HG02588 (cell line): ENCODE data around the gene TRIO.
"Not testable (repeated sequence)": the region's sequence is repeated elsewhere in the genome, so short reads cannot be mapped to it uniquely, and the experiment has no call there.

ENCODE experiments used
- ATAC-seq: cut with Tn5 transposase; IDR thresholded peaks from one replicate; pipeline ENCODE4 v1.9.1; 2021; ENCODE audit warnings: mild to moderate bottlenecking, moderate library complexity; ENCODE audit not compliant: unreplicated experiment

The TRIO gene

DNA sequence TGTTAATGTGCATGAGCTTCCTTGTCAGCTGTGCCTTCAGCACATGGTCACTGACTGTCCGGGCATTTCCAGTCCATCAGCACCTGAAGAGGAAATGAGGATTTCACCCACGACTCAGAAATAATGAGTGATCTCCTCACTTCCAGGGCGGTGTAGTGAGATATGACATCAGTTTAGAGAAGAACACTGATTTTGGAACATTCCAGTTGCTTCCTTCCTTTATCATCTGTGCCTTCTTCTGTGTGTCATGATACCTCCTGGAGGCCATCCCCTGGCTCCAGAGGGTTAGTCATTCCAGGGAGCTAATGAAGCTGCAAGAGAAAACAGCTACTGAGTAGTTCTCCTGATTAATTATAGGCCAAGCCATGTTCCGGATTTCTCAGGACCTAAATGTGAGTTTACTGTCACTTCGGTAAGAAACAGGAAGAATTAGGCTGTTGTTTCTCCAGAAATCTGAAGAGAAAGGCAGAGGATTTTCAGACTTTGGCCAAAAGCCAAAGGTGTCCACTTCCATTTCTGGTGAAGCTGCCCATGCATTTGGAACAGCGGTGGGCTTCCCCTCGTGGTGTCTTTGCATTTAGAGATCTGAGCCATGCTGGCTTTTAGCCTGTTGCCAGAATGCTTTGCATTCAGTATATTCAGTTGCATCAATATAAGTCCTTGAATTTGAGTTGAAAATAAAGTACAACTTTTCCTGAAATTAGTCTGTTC lies 277.1 kb downstream of the TRIO start:
- ATAC-seq: no peak

DNA sequence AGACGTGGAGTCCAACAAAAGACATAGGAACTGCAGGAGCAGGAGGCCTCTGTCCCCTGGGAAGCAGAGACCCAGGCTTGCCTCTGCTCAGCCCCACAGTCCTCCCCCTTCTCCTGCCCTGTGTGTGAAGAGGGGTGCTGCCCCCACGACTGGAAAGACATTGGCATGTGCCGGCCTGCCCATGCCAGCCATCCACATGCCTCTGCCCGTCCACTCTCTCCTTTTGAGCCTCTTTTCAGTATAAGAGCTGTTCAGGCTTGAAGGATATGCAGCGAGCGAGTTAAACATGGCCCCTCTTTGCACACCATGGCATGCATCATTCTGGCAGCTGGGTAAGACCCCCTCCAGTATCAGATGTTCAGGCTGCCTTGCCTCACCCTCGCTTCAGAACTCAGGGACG lies 278.7 kb downstream of the TRIO start:
- ATAC-seq: no peak

DNA sequence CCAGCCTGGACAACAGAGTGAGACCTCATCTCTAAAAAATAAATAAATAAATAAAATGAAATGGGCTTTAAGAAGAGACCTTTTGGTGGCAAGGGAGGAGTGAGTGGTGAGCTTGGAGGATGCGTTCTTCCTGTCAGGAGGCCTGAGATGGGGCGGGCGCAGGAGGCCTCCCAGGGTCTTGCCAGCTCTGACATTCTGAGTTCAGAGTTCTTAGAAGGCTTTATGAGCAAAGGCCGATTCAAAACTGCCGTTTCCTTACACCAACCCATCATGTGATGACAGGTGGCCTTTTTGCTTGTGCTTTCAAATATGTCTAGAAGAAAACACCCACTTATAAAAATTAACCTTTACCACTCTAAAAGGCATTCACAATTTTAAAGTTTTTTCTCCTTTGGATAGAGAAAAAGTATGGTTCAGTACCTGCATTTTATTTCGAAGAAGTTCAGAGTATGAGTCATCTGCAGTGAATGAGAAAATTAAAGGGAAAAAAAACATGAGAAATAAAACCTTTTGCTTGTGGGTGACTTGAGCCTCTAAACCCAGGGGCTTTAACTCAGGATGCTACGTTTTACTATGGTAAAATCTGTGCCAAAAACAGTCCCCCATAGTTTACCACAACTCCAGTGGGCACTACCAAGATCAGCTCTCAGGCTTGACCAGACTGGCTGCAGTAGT lies 281.0 kb downstream of the TRIO start:
- ATAC-seq: no peak

DNA sequence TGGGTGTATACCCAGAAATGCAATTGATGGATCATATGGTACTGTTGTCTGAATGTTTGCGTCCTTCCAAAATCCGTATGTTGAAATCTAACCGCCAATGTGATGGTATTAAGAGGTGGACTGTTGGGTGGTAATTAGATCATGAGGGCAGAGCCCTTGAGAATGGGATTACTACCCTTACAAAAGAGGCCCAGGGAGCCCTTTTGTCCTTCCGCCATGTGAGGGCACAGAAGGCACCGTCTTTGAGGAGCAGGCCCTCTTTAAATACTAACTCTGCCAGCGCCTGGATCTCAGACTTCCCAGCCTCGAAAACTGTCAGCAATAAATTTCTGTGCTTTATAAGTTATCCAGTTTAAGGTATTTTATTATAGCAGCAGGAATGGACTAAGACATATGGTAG lies 282.4 kb downstream of the TRIO start:
- no peak for ATAC-seq

DNA sequence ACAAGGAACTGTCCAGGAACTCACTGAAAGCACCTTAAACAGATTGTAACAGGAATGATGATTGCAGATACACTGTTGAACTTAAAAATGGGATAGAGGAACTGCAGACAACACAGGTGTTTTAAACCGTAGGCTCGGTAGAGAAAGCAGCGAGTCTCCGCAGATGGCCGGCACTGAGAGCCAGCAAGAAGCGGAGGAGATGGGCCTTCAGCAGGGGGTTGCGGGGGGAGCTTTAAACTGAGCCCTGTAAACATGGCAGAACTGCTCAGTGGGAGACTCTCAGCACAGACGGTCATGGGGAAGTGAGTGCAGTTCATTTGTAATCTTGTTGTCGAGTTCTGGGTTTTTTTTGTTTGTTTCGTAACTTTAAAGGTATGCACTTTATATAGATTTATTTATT lies 283.4 kb downstream of the TRIO start:
- no peak for ATAC-seq

DNA sequence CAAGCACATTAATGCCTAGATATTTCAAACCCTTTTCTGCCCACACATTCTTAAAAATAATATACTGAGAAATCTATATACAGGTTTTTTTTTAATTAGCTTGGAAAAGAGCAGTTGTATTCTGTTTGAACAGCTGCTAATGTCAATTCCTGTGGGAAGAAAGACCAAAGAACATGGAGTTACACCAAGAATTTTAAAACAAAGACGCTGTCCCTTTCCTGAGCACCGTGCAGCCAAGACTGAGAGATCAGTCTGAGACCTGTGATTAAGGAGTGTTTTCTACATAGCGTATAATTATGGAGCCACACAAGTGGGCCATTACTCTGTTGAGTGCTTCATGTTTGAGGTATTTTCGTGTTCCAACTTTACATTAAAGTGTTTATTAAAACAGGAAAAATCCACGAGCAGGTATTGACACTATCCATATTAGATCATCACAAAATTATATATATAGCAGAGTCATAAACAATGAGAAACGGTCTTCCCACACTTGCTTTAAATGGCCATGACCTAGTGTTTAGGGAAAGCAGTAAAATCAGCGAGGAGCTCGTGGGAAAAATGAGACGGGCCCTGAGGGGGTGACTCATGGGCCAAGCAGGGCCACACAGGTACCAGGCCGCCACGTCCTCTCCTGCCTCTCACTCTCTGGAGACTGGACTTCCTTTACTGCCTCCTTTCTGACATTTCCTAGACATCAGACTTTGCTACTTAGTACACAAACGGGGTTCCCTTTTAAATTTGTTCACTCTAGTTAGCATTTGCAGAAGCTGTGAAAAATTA lies 285.4 kb downstream of the TRIO start:
- no peak for ATAC-seq

DNA sequence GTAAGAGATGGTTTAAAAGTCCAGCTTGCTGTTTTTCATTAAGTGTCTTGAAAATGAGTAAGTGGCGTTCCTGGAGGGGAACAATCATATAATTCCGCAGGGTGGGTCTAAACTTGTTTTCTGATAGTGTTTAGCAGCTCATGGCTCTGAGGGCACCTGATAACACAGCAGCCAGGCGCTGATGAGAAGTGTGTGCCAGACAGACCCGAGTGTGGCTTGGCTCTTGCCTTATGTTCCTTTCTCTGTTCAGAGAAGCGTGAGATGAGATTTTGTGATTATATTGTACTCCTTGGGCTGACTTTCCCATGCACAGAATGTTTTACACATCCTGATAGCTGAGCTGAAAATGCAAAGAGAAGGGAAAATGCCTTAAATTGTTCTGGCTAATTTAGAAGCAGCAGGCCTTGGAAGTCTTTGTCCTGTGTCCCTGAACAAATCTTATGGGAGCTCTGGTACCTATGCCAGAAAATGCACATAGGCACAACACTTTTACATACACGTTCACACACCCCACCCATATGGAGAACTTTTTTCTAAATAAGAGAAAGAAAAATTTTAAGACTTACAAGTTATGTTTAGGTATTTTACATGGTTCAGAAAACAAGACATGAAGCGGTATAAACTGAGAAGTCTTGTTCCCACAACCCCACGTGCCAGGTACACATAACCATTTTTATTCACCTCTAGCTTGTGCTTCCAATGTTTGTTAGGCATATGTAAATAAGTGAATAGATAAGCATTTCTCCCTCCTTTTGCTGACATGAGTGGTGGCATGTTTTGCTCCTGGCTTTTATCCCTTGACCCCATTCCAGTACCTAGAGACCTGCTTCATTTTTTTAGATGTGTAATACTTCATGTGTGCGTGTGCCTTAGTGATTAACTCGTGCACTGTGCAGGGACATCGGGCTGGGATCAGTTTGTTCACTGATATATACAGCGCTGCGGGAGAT lies 286.2 kb downstream of the TRIO start:
- no peak for ATAC-seq

DNA sequence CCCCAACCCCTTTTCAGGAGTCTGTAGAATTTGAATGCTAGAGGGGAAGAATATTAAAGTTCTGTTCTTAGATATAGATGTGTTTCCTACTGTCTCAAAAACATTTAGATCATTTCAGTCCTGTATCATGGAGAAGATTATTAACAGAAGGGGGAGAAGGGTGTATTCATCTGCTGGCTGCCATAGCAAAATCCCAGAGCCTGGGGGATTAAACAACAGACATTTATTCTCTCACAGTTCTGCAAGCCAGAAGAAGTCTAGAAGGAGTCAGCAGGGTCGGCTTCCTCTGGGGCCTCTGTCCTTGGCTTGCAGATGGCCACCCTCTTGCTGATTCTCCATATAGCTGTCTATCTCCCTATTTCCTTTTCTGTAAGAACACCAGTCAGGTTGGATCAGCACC lies 288.4 kb downstream of the TRIO start:
- ATAC-seq: no peak

DNA sequence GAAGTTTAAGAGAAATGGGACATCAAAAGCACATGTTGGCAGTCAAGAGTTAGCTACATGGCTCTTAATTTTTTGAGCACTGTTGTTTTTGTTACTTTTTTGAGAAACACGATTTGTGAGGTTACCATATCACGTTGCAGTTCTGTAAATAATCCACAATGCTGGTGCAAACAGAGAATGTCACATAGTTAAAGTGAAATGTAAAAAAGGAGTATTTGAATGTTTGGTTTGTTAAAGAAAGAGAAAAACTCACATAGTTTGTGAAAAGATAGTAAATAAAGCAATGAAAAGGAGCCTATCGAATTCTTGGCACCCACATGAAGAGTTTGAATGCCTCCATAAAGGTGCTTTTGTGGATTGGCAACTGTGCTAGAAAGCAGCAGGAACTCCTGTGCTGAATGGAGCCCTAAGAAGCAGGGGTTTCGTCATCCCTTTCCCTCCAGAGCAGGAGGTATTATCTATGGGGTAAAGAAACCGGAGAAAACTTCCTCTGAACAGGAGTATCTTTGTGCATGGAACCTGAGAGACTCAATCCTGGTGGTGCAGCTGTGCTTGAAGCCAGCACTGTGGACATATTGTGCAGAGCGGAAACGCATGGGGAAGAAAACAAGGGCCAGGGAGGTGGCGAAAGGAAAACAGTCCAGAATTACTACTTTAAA lies 289.9 kb downstream of the TRIO start:
- no peak for ATAC-seq

DNA sequence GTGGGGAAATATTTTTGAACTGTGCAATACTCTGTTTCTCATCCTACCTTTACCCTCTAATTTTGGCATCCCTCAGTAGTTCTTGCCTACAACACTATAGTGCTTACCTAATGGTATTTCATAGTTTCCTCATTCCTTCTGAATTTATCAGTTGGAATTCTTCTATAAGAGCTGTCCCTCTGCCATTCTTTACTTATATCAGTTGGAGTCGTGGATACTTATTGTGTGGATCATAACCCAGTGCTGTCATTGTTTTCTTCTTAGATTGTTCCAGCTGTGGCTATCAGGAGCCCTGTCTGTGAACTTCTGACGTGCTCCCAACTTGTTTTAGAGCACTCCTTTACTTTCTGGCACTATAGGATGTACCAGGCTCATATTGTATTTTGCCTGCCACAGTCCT lies 292.3 kb downstream of the TRIO start:
- no peak for ATAC-seq

DNA sequence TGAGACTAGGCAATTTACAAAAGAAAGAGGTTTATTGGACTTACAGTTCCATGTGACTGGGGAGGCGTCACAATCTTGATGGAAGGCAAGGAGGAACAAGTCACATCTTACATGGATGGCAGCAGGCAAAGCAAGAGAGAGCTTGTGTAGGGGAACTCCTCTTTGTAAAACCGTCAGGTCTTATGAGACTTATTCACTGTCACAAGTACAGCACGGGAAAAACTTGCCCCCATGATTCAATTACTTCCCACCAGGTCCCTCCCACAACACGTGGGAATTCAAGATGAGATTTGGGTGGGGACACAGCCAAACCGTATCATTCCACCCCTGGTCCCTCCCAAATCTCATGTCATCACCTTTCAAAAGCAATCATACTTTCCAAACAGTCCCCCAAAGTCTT lies 293.0 kb downstream of the TRIO start:
- ATAC-seq: not testable (repeated sequence)

DNA sequence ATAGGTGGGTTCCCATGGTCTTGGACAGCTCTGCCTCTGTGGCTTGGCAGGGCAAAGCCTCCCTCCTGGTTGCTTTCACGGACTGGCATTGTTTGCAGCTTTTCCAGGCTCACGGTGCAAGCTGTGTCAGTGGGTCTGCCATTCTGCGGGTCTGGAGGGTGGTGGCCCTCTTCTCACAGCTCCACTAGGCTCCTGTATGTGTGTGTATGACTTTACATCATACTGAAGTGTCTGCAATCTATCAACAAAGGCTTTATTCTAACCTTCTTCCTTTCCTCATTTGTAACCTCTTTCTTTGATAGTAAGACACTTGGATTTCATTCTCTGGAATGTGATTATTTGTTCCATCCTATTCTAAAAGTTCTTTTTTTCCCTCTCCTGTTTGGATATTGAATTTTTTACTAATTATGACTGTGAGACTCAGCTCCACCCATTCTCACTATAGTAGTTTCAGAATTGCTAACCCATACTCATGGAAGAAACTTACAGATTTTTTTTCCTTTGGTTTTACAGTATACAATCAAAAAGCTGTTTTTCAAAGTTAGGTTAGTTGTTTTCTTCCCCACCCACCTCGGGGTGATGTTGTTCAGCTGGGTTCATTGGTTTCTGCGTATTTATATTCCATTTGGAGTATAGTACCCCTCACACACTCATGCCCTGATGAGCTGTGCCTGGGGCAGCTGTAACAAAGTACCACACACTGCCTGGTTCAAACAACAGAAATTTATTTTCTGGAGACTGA lies 293.8 kb downstream of the TRIO start:
- ATAC-seq: no peak

DNA sequence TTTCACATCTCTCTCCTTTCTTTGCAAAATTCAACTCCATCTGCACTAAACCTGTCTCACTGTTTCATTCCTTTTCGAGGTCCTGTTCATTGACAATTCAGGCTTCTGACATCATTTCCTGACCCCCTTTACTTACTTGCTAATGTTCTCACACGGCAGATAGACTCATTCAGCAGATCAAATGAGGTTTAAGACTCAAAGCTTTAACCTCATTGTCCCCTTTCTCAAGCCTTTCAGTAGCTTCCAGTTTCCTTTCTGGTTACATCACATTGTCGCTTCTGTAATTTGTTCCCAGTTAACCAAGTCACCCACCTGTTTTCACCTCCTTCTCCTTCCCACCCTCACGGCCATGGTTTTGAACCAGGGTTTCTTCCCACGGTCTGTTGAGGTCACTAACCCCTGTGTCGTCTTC lies 295.1 kb downstream of the TRIO start:
- no peak for ATAC-seq

DNA sequence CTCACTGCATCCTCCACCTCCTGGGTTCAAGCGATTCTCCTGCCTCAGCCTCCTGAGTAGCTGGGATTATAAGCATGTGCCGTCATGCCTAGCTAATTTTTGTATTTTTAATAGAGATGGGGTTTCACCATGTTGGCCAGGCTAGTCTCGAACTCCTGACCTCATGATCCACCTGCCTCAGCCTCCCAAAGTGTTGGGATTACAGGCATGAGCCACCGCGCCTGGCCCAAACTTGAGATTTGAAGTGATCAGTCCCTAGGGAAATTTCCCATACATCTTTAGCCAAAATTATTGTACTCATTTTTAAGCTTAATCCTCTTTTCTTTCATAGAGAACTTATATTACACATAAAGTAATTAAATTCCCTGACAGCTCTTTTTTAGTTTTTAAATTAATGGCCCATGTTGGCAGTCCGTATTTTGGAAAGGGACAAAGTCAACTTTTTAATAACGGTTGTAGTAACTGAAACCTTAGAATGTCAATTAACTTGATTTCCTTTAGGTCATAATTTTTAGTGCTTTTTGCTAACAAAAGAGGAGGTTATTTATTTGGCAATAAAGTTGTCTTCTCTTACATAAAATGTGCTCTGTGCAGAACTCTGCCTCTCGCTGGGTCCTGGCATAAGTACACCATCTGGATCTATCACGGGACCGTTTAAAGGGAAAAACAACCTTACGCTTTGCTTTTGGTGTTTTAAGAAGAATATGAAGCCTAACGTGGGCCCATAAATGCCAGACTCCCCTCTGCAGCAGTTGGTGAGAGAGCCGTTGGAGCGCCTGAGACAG lies 296.1 kb downstream of the TRIO start:
- no peak for ATAC-seq

DNA sequence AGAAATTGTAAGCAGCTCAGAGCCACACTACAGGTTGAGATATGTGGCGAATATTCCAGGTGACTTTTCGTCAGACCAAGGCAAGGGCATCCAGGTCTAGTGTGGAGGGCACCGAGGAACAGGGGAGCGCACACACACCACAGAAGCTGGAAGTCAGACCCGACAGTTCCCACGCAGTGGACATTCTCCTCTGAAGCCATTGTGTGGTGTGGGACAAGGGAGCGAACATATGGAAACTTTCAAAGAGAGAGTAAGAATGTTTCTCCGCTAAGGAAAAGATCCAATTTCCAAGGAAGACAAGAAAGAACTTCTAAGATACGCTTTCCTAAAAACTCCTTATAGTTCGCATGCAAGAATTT lies 297.1 kb downstream of the TRIO start:
- no peak for ATAC-seq

DNA sequence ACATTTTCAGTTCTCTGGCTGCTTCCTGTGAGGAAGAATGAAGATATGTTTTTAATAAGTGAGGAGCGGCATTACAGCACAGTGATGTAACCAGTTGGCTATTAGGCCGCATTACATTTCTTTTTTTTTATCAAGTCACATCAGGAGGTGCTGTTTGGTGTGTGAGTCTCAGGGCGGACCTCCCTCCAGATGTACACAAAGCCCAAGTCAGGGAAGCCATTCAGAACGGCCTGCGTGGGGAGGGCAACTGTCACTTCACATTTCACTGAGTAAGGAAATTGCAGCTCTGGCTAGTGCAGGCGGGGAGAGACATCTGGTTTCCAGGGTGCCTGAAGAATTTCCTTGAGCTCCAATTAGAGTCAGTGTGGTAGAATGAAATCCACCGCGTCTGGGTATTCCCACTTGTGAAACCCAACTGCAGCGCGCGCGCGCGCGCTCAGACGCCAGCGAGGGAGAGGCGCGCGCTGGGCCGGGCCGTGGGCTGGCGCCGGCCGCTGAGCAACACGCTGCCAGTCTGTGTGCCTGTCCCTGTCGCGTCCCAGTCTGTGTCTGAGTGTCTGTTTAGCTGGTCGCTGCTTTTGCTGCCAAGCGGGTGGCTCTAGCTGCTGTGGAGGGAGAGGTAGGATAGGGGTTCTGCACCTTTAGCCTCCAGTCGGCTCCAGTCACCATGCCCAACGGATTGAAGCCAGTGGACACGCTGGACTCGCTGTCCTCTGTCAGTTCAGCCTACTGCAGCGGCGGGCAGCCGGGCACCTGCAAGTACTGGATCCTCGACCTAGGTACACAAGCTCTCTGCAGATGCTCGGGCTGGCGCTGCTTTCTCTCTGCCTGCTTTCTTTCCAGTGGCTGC lies 297.7 kb downstream of the TRIO start:
- no peak for ATAC-seq

DNA sequence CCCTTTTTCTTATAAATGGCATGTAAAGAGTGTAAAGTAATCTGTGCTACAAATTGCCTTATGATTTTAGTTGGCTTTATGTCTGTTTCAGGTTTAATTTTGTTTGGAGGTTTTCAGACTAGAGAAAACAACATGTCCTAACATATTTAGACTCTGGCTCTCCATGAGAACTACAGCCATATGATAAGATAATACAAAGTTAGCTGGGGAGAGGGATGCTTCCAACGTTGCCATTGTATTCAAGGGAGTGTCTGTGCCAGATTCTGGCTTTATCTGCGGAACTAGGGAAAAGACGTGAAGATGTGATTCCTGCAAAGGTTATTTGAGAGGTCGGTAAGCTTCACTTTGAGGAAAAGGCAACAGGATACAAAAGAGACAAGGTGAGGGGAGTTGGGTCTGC lies 298.5 kb downstream of the TRIO start:
- ATAC-seq: no peak

DNA sequence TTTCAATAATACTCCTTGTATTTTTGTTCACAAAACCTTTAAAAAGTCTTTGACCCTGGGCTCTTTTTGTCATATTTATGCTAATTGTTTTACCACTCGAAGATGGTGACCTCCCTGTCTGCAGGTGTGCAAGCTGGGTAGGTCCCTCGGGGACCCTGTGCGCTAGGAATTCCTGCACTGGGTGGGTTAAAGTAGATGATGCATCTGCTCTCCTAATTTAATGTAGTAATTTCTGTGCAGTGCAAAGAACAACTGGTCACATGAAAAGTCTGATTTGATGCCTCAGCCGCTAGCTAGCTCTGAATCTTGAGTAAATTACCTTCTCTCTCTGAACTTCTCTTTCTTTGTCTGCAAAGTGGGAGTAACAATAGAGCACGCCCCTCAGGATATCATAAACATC lies 299.4 kb downstream of the TRIO start:
- no peak for ATAC-seq
